ENCODE data around the gene NEIL3. TPM values are rescaled to one million over a fixed set of nuclear protein-coding genes. Genes with fewer than 3 reads are reported as not detected.

Gene NEIL3
- total RNA-seq, 4 donors from 2014 or later = not detected

DNA sequence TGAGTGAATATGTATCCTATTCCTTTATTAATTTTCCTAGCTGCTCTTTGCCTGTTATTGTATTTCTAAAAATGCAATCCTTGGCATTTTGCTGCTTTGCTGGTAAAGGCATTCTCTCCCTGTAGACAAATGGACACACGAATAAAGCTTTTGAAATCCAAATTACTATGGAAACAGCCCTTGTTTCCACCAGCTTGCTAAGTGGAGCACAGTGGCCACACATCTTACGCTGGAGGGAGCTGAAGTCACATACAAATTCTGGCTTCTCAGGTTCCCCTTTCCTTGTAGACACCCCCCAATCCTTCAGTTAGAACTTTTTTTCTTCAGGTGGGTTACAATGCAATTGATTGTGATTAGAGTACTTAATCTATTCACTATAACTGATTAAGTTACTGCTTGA is 66.3 kb downstream of the NEIL3 start:
- WGBS, 2 donors = 54 to 62% methylated on average over 2 of the region's 2 CpGs
- DNase-seq (ENCODE audit: low spot score in 2 of 2) = no peak
- H3K4me1 ChIP-seq = no peaks in the 10 kb centered on the region
- no peak overlapping the region for H3K4me3 ChIP-seq
- TF ChIP-seq EP300 (IDR thresholded peaks at IDR 0.05) (no peak), POLR2A (IDR thresholded peaks at IDR 0.05) (no peak)
- TF ChIP-seq, protein P1, sequence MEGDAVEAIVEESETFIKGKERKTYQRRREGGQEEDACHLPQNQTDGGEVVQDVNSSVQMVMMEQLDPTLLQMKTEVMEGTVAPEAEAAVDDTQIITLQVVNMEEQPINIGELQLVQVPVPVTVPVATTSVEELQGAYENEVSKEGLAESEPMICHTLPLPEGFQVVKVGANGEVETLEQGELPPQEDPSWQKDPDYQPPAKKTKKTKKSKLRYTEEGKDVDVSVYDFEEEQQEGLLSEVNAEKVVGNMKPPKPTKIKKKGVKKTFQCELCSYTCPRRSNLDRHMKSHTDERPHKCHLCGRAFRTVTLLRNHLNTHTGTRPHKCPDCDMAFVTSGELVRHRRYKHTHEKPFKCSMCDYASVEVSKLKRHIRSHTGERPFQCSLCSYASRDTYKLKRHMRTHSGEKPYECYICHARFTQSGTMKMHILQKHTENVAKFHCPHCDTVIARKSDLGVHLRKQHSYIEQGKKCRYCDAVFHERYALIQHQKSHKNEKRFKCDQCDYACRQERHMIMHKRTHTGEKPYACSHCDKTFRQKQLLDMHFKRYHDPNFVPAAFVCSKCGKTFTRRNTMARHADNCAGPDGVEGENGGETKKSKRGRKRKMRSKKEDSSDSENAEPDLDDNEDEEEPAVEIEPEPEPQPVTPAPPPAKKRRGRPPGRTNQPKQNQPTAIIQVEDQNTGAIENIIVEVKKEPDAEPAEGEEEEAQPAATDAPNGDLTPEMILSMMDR (IDR thresholded peaks at IDR 0.05) = no peak
- no peaks in the 10 kb centered on the region for H3K27me3 ChIP-seq
- H3K27ac ChIP-seq = no peak overlapping the region
- H3K9me3 ChIP-seq = no peaks in the 10 kb centered on the region
- H3K36me3 ChIP-seq = no peaks in the 10 kb centered on the region

DNA sequence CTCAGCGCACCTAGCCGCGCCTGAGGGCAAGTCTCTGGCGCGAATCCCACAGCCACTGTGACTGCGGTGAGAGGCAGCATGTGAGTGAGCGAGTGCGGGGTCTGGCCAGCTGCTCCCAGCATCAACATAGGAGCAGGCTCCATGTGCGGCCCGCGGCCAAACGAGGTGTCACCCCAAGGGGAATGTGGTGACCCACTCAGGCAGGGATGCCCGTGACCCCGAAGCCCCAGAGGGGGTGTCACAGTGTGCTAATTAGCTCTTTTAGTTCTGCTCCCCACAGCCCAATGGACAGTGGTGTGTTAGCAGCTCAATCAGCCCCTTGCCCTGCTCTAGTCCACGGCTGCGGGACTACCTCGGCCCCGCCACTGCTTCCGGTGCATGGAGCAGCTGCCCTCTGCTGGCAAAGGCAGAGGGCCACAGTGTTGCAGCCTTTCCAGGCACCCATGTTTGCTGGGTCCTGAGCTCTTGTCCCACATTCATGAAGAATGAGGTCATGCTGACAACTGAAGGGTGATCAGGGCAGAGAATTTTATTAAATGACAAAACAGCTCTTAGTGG is 71.1 kb downstream of the NEIL3 start:
- Histone ChIP-seq H3K27ac (no peak overlapping the region), H3K4me1 (no peaks in the 10 kb centered on the region), H3K27me3 (no peaks in the 10 kb centered on the region), H3K9me3 (no peaks in the 10 kb centered on the region), H3K36me3 (no peaks in the 10 kb centered on the region), H3K4me3 (no peak overlapping the region)
- 94 to 95% methylated on average over 13 to 19 of the region's 19 CpGs for WGBS, 2 donors
- DNase-seq (ENCODE audit: low spot score in 2 of 2) = no peak
- TF ChIP-seq EP300 (IDR thresholded peaks at IDR 0.05) (no peak), POLR2A (IDR thresholded peaks at IDR 0.05) (no peak)
- TF ChIP-seq, protein P1 (IDR thresholded peaks at IDR 0.05) = no peak

DNA sequence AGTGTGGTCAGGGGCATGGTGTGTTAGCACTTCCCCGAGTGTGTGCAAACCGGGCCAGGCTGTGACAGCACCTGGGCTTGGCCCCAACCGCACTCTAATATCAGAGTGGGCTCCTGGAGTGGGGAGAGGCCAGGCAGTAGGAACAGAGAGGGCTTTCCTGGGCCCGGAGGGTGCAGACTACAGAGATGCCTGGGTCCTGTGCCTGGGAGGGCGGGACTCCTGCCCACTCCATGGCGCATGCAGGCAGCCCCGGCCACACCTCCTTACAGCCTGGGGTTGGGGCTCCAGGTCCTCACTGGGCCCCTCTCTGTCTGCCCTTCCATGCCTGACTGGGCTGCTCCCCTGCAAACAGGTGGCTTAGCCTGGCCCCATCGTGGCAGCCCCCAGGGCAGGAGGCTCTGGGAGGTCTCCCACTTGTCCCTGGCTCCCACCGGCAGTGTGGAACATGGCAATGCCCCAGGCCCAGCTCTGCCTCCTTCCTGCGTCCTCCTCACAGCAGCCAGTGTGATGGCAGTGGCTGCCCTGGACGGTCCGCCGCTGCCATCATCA is 72.2 kb downstream of the NEIL3 start:
- no peak overlapping the region for H3K4me3 ChIP-seq
- H3K36me3 ChIP-seq = no peaks in the 10 kb centered on the region
- no peak overlapping the region for H3K27ac ChIP-seq
- no peak for DNase-seq (ENCODE audit: low spot score in 2 of 2)
- TF ChIP-seq, protein P1 (IDR thresholded peaks at IDR 0.05) = no peak
- no peak for TF ChIP-seq EP300 (IDR thresholded peaks at IDR 0.05)
- TF ChIP-seq POLR2A (IDR thresholded peaks at IDR 0.05) = no peak
- no peaks in the 10 kb centered on the region for H3K9me3 ChIP-seq
- H3K27me3 ChIP-seq = no peaks in the 10 kb centered on the region
- WGBS, 2 donors = 93 to 94% methylated on average over 9 to 13 of the region's 13 CpGs
- no peaks in the 10 kb centered on the region for H3K4me1 ChIP-seq

DNA sequence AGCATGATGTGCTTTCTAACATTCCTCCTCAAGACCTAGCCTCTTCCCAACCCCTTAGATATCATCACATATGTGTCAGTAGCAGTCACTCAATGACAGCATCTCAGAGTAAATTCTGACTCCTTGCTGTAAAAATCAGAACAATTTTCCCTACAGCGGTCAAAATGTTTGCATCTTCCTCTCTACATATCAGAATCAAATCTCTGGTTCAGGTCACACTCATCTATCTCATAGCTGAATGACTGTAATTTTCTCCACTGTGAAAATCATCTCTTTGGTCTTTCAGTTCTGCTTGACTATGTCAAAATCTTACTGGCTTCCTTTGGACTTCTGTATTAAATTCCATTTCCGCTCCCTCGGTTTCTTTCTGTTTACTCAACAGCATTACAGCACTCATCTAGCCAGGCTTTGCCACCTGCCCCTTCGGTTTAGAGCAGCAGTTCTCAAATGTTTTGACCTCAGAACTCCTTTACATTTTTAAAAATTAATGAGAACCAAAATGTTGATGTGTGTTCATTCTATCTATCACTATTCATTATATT is 75.3 kb downstream of the NEIL3 start:
- 89 to 92% methylated on average over 4 of the region's 4 CpGs for WGBS, 2 donors
- DNase-seq (ENCODE audit: low spot score in 2 of 2) = no peak
- no peak overlapping the region for H3K4me3 ChIP-seq
- H3K27me3 ChIP-seq = no peaks in the 10 kb centered on the region
- H3K27ac ChIP-seq = no peak overlapping the region
- no peaks in the 10 kb centered on the region for H3K36me3 ChIP-seq
- H3K9me3 ChIP-seq = no peaks in the 10 kb centered on the region
- TF ChIP-seq EP300 (IDR thresholded peaks at IDR 0.05) (no peak), POLR2A (IDR thresholded peaks at IDR 0.05) (no peak)
- TF ChIP-seq, protein P1 (IDR thresholded peaks at IDR 0.05) = no peak
- H3K4me1 ChIP-seq = no peaks in the 10 kb centered on the region

DNA sequence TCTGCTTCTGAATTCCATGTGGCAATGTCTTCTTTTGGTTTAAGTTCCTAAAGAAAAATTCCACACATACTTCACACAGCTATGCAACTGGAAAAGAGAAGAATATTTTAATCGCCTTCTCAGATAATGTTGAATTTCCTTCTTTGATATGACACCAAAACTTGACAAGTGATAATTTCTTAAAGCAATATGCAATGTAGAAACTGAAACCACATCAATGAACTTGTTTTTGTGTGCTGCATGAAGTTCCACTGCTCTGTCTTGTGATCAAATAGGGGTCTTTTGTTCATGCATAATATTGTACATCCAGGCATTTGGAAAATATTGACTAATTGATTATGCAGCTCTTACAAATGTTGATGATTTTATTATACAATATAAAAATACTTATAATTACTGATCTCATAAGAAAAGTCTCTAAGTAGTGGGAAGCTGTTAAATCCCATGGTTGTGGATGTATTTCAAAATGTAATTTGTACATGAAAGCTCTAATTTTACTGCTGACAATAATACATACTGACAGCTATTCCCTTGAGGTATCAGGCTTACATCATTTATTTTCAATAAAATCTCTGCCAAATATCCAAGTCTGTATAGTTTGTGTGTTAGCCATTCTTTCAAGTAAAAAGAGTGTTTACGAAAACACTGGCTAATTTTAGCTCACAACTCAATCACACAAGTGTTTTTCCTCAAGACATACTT is 76.1 kb downstream of the NEIL3 start:
- Histone ChIP-seq H3K4me1 (no peaks in the 10 kb centered on the region), H3K36me3 (no peaks in the 10 kb centered on the region), H3K9me3 (no peaks in the 10 kb centered on the region), H3K27ac (no peak overlapping the region), H3K27me3 (no peaks in the 10 kb centered on the region), H3K4me3 (no peak overlapping the region)
- WGBS, 2 donors = 52 to 54% methylated on average over 2 of the region's 2 CpGs
- TF ChIP-seq EP300 (IDR thresholded peaks at IDR 0.05) = no peak
- no peak for TF ChIP-seq POLR2A (IDR thresholded peaks at IDR 0.05)
- TF ChIP-seq, protein P1 (IDR thresholded peaks at IDR 0.05) = no peak
- no peak for DNase-seq (ENCODE audit: low spot score in 2 of 2)
